ENCODE data around the gene SKA2. TPM values are rescaled to one million over a fixed set of nuclear protein-coding genes. Genes with fewer than 3 reads are reported as not detected.
A peak's percentile ranks its signal among the peaks of the same experiment; 100 is the strongest.

The SKA2 gene
- total RNA-seq, 1 experiment from 2014 or later, result 91.9 TPM

DNA sequence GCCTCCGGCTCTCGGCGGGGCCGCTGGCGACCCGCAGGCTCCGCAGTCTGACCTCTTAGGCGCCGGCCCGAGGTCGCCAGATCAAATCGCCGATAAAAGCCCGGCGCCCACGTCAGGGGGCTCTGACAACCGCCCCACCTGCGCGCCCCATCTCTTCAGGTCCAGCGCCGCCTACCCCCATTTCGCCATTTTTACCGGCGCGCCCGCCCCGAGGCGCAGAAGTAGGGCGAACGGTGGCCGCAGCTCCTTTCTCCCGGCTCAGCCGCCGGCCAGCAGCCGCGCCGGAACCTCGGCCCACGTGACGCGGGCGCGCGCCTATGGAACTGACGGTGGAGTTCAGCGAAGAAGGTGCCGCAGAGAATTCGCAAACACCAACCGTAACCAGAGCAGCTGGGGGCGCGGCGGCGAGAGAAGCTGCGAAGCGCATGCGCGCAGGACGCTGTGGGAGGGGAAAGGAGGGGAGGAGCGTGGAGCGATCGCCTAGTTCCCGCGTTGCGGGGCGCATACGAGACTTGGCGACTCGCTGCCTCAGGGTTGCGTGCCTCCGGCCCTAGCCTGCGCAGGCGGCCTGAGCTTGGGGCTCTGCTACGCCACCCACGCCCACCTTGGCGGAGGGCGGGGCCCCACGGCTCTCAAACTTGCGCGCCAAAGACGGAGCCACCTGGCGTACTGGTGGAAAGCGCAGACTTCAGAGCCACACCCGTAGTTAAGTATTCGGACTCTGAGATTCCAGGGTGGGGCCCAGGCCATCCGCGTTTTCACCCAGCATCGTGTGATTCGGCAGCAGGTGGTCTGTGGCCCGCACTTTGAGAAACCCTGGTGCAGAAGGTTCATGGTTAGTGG lies 48.3 kb downstream of the SKA2 start, which contains the start of gene TRIM37:
TSS of gene TRIM37 (minus strand) at position 418 of the 843 bp plus-strand sequence. CDS start 419 bp downstream, outside the sequence.
- Histone ChIP-seq H3K23me2 (ENCODE audit: insufficient read length, low read depth, low read length, poor library complexity, severe bottlenecking) (peaks cover 4% of the 10 kb centered on the region), H3K4me2 (ENCODE audit: insufficient read depth, insufficient read length, low read length) (peak within 1 kb of the TSS; percentile 87), H2BK120ac (ENCODE audit: low read depth, low read length, poor library complexity, severe bottlenecking) (no peak within 1 kb of the TSS), H3K9me3 (ENCODE audit: control insufficient read depth, low read depth, low read length) (no peaks in the 10 kb centered on the region), H3T11ph (ENCODE audit: low read length) (no peak within 1 kb of the TSS), H2AFZ (ENCODE audit: low read length) (no peak within 1 kb of the TSS), H3K56ac (ENCODE audit: insufficient read length, low read depth, low read length) (no peak within 1 kb of the TSS), H4K5ac (ENCODE audit: insufficient read length, low read depth, low read length) (no peak within 1 kb of the TSS), H3K14ac (ENCODE audit: insufficient read depth, low read length) (peak within 1 kb of the TSS; percentile 25), H2BK5ac (ENCODE audit: insufficient read length, low read length) (no peak within 1 kb of the TSS), H3K4ac (ENCODE audit: low read depth, low read length) (no peak within 1 kb of the TSS), H3K79me1 (ENCODE audit: insufficient read depth, low read depth, low read length, poor library complexity, severe bottlenecking) (no peaks in the 10 kb centered on the region), H3K79me2 (ENCODE audit: insufficient read depth, low read length) (peaks cover 6% of the 10 kb centered on the region; the same call in 1 of the 2 replicates), H4K91ac (ENCODE audit: insufficient read length, low read depth, low read length) (no peak within 1 kb of the TSS), H3K4me1 (ENCODE audit: insufficient read depth, low read length) (no peaks in the 10 kb centered on the region), H3K23ac (ENCODE audit: insufficient read length, low read depth, low read length) (no peak within 1 kb of the TSS), H4K20me1 (ENCODE audit: control insufficient read depth, insufficient read depth, insufficient read length) (no peaks in the 10 kb centered on the region), H3K9ac (ENCODE audit: extremely low read depth, insufficient read length, low read length) (peak within 1 kb of the TSS; percentile 75), H3K18ac (ENCODE audit: insufficient read length, low read depth, low read length) (peak within 1 kb of the TSS; percentile 11), H2BK20ac (ENCODE audit: low read depth, low read length, poor library complexity, severe bottlenecking) (no peak within 1 kb of the TSS), H2AK5ac (ENCODE audit: insufficient read length, low read length) (no peak within 1 kb of the TSS), H2BK12ac (ENCODE audit: insufficient read length, low read depth, low read length) (no peak within 1 kb of the TSS), H4K8ac (replicated peaks; ENCODE audit: insufficient read length, low read depth, low read length) (no peak within 1 kb of the TSS), H2BK15ac (ENCODE audit: low read depth, low read length) (no peak within 1 kb of the TSS), H3K27ac (ENCODE audit: insufficient read length, low read depth, low read length) (peak within 1 kb of the TSS; percentile 35), H3K27me3 (ENCODE audit: insufficient read depth, low read length) (no peaks in the 10 kb centered on the region)
- Mint-ChIP-seq H3K27ac (peak within 1 kb of the TSS; percentile 93 to 96 (median 95)), H3K4me3 (peak within 1 kb of the TSS; percentile 98 to 99), H3K9me3 (no peaks in the 10 kb centered on the region), H3K36me3 (ENCODE audit: insufficient read depth in 1 of 3, low read depth in 3 of 3) (peaks cover 19 to 31% (median 28%) of the 10 kb centered on the region in 3 experiments), H3K27me3 (ENCODE audit: low read depth) (no peaks in the 10 kb centered on the region), H3K4me1 (peaks cover 9 to 12% of the 10 kb centered on the region in 2 experiments)
- TF ChIP-seq, protein P1, sequence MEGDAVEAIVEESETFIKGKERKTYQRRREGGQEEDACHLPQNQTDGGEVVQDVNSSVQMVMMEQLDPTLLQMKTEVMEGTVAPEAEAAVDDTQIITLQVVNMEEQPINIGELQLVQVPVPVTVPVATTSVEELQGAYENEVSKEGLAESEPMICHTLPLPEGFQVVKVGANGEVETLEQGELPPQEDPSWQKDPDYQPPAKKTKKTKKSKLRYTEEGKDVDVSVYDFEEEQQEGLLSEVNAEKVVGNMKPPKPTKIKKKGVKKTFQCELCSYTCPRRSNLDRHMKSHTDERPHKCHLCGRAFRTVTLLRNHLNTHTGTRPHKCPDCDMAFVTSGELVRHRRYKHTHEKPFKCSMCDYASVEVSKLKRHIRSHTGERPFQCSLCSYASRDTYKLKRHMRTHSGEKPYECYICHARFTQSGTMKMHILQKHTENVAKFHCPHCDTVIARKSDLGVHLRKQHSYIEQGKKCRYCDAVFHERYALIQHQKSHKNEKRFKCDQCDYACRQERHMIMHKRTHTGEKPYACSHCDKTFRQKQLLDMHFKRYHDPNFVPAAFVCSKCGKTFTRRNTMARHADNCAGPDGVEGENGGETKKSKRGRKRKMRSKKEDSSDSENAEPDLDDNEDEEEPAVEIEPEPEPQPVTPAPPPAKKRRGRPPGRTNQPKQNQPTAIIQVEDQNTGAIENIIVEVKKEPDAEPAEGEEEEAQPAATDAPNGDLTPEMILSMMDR (conservative IDR thresholded peaks at IDR 0.05), result no peak
- WGBS (ENCODE audit: extremely low coverage, insufficient read length, low lambda C conversion rate), result no CpG with 5 or more reads among the region's 89 CpGs
- peak; percentile 100 for DNase-seq

Data from H9 (cell line).